ENCODE results near the gene CREBRF. TPM values are rescaled to one million over a fixed set of nuclear protein-coding genes. Genes with fewer than 3 reads are reported as not detected.
A peak's percentile ranks its signal among the peaks of the same experiment; 100 is the strongest.

Gene CREBRF
- total RNA-seq, 3 donors from 2014 or later: 51.1 to 77.1 (median 63.8) TPM

DNA sequence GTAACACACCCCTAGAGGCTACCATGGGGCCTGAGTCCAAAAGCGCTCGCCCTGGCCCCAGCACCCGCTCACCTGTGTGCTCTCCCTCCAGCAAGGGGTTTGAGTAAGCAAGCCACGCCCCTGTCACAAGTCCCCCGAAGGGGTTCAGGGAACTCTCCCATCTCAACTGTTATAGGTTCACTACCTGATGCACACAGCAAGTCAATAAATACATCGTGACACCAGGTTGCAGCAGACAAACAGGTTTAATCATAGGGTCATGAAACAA lies 8.4 kb upstream of the CREBRF start:
- Histone ChIP-seq H3K9me3 (no peaks in the 10 kb centered on the region), H3K27me3 (no peaks in the 10 kb centered on the region), H3K4me1 (no peaks in the 10 kb centered on the region), H3K27ac (no peak overlapping the region), H3K4me3 (no peak overlapping the region), H3K36me3 (no peaks in the 10 kb centered on the region)
- intact Hi-C loops (cut with DNase I; ENCODE audit: low total_unique reads): loop anchor here (1.0 kb wide), 1 partner anchor 40 kb away; no protein-coding TSS in a partner anchor
- DNase-seq (ENCODE audit: low spot score in 2 of 2): no peak
- TF ChIP-seq POLR2A (IDR thresholded peaks at IDR 0.05) (no peak), POLR2AphosphoS5 (IDR thresholded peaks at IDR 0.05) (no peak), CTCF (IDR thresholded peaks at IDR 0.05) (no peak)

DNA sequence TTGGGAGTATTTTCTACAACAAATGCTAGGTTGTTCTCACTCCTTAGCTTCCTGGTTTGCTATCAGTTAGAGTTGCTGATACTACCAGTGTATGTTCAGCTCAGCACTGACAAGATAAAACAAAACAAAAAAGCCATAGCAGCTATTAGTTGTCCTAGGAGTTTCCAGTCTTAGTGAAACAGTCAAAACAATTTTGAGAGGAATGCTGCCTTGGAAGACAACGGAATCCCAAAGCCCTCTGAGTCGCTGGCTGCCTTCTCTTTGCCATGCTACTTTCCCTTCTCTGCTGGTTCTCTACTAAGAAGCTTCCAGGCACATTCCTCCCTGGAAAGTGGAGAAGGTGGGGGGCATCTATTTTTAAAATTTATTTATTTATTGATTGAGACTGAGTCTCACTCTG lies 5.4 kb upstream of the CREBRF start:
- Histone ChIP-seq H3K27ac (no peak overlapping the region), H3K27me3 (no peaks in the 10 kb centered on the region), H3K4me1 (no peaks in the 10 kb centered on the region), H3K36me3 (no peaks in the 10 kb centered on the region), H3K4me3 (no peak overlapping the region), H3K9me3 (no peaks in the 10 kb centered on the region)
- no peak for DNase-seq (ENCODE audit: low spot score in 2 of 2)
- intact Hi-C loops (cut with DNase I; ENCODE audit: low total_unique reads): loop anchor here (10.0 kb wide), 1 partner anchor 66 kb away; the partner anchor contains the start of gene ATP6V0E1
- TF ChIP-seq POLR2A (IDR thresholded peaks at IDR 0.05) (no peak), POLR2AphosphoS5 (IDR thresholded peaks at IDR 0.05) (no peak), CTCF (IDR thresholded peaks at IDR 0.05) (no peak)

DNA sequence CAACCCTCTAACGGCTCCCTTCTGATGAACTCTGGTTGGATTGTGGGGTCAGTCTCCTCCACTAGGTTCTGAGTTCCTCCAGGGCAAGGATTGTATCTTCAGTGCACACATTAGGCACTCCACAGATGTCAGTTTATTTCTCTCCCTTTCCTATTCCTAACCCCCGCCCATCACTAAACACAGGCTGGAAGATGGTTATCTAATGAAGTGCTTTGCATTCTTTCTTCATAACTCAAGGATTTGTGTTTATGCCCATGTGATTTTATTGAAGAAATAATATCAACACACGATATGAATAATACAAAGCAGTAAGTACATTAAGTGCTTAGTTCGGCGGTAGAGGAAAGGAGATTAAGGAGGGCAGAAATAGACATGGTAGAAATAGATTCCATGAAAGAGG lies 4.4 kb upstream of the CREBRF start:
- Histone ChIP-seq H3K4me3 (no peak overlapping the region), H3K36me3 (no peaks in the 10 kb centered on the region), H3K27me3 (no peaks in the 10 kb centered on the region), H3K27ac (no peak overlapping the region), H3K9me3 (no peaks in the 10 kb centered on the region), H3K4me1 (no peaks in the 10 kb centered on the region)
- no peak for DNase-seq (ENCODE audit: low spot score in 2 of 2)
- TF ChIP-seq CTCF (IDR thresholded peaks at IDR 0.05) (no peak), POLR2AphosphoS5 (IDR thresholded peaks at IDR 0.05) (no peak), POLR2A (IDR thresholded peaks at IDR 0.05) (no peak)
- intact Hi-C loops (cut with DNase I; ENCODE audit: low total_unique reads): loop anchor here (10.0 kb wide), 1 partner anchor 67 kb away; the partner anchor contains the start of gene ATP6V0E1

DNA sequence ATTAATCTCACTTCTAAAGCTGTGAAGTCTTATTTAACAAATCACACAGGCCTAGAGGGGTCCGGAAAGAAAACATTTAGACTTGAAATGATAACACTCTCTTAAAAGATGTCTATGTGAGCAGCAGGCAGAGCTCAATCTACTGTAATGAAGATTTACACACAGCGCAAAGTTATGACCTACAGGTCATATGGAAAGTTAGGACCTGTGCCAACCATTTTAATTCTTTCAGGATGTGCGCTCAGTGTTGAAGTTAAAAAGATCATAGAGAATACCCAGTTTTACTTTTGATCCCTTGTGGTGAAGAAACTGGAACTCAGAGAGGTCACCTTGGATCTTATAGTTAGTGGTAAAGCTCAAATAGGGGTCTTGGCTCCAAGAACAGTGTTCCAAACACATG lies 3.1 kb upstream of the CREBRF start:
- Histone ChIP-seq H3K4me3 (no peak overlapping the region), H3K4me1 (no peaks in the 10 kb centered on the region), H3K9me3 (no peaks in the 10 kb centered on the region), H3K27me3 (no peaks in the 10 kb centered on the region), H3K36me3 (no peaks in the 10 kb centered on the region), H3K27ac (no peak overlapping the region)
- TF ChIP-seq POLR2AphosphoS5 (IDR thresholded peaks at IDR 0.05): no peak
- no peak for TF ChIP-seq POLR2A (IDR thresholded peaks at IDR 0.05)
- no peak for TF ChIP-seq CTCF (IDR thresholded peaks at IDR 0.05)
- DNase-seq (ENCODE audit: low spot score in 2 of 2): no peak
- intact Hi-C loops (cut with DNase I; ENCODE audit: low total_unique reads): loop anchor here (10.0 kb wide), 1 partner anchor 68 kb away; the partner anchor contains the start of gene ATP6V0E1

- Histone ChIP-seq H3K36me3 (no peaks in the 10 kb centered on the region), H3K27ac (peak overlapping the region; percentile 100), H3K9me3 (no peaks in the 10 kb centered on the region), H3K27me3 (no peaks in the 10 kb centered on the region), H3K4me3 (peak overlapping the region; percentile 100), H3K4me1 (no peaks in the 10 kb centered on the region)
- TF ChIP-seq CTCF (IDR thresholded peaks at IDR 0.05) (no peak), POLR2AphosphoS5 (IDR thresholded peaks at IDR 0.05) (no peak), POLR2A (IDR thresholded peaks at IDR 0.05) (no peak)
- intact Hi-C loops (cut with DNase I; ENCODE audit: low total_unique reads): loop anchor here (10.0 kb wide), 1 partner anchor 70 kb away; the partner anchor contains the start of gene ATP6V0E1
- no peak for DNase-seq (ENCODE audit: low spot score in 2 of 2)
Observed at GRCh38 chr5:173055042-173055721, 970 bp upstream of the CREBRF start.

Measured in breast epithelium (tissue), 4 donors.